NCI-H187 treated with DMSO at 0.1 percent for 48 hours (cell line): Measurements from ENCODE around the gene ZNF792.
"Not testable (repeated sequence)": the region's sequence is repeated elsewhere in the genome, so short reads cannot be mapped to it uniquely, and the experiment has no call there.

Experiments used
- DNase-seq: peaks from one replicate; lab custom pipeline; 2025; lab: John Stamatoyannopoulos, UW

The ZNF792 gene

DNA sequence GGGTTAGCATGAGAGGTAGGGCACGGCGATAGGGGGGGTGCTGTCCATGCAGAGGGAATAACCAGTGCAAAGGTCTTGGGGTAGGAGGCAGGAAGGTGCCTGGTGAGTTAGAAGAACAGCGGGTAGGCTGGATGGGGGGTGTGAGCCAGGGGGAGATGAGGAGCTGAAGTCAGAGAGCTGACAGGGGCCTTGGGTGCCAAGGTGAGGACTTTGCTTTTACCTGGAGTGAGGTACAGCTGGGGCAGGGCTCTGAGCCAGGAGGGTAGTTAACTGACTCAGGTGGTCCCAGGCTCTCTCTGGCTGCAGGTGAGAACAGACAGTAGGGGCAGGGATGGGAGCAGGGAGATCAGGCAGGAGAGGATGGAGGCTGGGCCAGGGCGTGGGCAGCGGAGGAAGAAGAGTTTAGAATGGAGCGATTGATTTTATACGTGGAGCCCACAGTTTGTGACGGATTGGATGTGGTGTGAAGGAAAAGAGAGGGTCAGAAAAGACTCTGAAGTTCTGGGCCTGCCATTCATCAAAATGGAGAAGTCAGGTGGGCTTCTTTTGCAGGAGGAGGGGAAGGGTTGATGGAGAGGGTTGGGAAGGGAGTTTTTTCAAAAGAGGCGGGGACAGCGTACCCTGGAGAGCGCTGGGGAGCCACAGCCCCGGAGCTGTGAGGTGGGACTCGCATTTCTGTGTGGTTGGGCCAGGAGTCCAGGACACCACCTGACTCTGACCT is 34.9 kb upstream of the ZNF792 start:
- DNase-seq: no peak

DNA sequence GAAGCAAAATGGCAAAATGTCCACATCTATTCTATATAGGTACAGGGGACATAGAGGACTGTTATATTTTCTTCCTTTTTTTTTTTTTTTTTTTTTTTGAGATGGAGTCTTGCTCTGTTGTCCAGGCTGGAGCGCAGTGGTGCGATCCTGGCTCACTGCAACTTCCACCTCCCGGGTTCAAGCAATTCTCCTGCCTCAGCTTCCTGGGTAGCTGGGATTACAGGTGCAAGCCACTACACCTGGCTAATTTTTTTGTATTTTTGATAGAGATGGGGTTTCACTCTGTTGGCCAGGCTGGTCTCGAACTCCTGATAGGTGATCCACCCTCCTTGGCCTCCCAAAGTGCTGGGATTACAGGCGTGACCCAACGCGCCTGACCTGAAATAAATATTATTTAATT is 34.2 kb upstream of the ZNF792 start:
- DNase-seq: not testable (repeated sequence)

DNA sequence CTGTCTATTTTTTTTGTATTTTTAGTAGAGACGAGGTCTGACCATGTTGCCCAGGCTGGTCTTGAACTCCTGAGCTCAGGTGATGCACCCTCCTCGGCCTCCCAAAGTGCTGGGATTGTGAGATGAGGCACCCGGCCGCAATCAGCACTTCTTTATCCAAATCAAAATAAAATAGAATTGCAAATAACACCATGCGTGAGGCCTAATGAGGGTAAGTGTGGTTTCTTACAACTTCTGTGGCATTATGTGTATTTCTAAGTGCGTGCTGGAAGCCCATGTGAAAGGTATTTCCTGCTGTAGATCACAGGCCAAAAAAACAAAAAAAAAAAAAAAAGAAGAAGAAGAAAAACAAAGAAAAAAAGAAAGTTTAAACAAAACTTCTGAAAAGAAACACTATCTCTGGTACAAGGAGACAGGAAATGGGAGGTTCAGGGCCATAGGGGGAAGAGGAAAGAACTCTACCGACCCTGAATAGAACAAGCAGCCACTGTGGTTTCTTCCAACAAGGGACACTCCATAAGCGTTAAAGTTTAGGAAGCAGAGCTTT is 33.1 kb upstream of the ZNF792 start:
- DNase-seq: no peak

DNA sequence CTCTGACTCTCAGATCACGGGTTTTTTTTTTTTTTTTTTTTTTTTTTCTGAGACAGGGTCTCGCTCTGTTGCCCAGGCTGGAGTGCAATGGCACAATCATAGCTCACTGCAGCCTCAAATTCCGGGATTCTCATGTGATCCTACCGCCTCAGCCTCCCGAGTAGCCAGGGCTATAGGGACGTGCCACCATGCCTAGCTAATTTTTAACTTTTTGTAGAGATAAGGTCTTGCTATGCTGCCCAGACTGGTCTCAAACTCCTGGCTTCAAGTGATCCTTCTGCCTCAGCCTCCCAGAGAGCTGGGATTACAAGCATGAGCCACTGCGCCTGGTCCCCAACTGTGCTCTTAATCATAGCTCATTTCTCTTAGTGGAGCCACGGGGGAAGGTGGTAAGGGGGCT is 31.5 kb upstream of the ZNF792 start:
- DNase-seq: no peak

DNA sequence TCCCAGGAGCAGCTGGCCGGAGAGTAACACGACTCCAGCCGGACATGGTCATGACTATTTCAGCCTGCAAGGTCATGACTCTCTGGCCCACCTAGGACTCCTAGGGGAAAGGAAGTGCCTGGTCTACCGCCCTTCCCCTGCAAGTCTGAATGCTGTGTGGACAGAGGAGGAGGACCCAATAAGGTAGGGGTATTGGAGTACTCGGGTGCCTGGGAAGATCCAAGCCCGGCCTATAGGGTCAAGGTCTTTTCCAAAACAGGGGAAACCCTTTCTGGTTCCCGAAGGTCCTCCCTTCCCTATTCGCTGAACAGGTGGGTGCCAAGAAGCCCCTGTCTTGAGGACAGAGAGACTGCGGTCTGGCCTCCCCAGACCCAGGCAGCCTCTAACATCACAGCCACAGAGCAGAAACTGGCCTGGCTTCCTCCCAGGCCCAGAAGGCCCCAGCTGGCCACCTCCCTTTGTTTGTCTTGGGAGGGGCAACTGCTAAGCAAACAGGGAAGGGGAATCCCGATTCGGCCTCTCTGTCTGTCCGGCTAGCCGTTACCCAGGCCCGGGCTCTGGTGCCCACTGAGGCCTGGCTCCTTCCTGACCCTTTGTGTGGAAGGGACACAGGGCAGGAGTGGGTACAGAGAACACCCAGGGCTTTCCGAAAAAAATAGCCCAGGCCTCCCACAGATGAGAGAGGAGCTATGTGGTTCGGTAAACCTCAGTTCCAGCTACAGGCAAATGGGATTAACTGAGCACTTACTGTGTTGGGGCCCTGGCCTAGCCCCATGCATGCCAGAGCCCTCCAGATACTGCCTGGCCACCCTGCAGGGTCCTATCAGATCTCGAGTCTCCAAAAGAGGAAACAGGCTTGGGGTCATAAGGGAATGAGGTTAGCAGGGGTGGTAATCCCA is 30.9 kb upstream of the ZNF792 start:
- DNase-seq: no peak

DNA sequence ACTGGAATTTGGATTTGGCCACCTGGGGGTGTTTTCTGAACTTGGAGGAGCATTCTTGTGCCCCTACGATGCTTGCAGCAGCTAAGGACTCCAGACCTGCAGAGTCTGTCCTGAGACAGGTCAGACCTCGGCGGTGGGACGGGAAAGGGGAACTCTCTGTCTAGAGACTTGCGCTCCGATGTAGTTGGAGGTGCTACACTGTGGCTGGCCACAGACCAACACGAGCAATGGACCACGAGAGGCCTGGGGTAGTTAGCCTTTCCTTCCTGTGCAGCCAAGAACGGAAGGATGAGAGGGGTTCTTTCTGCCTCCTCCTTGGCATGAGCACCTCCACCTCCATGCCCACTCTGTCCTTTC is 30.2 kb upstream of the ZNF792 start:
- no peak for DNase-seq

DNA sequence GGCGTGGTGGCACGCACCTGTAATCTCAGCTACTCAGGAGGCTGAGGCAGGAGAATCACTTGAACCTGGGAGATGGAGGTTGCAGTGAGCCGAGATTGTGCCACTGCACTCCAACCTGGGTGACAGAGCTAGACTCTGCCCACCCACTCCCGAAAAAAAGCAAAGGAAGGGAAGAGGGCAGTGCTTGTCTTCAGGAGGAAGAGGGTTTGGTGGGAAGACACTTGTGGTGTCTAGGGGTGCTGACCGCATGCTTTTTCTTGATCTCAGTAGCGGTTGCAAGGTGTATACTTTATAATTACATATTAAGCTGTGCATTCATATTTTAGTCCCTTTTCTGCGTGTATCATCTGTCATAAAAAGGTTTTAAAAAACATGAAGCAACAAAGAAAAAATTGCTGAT is 28.6 kb upstream of the ZNF792 start:
- DNase-seq: not testable (repeated sequence)

DNA sequence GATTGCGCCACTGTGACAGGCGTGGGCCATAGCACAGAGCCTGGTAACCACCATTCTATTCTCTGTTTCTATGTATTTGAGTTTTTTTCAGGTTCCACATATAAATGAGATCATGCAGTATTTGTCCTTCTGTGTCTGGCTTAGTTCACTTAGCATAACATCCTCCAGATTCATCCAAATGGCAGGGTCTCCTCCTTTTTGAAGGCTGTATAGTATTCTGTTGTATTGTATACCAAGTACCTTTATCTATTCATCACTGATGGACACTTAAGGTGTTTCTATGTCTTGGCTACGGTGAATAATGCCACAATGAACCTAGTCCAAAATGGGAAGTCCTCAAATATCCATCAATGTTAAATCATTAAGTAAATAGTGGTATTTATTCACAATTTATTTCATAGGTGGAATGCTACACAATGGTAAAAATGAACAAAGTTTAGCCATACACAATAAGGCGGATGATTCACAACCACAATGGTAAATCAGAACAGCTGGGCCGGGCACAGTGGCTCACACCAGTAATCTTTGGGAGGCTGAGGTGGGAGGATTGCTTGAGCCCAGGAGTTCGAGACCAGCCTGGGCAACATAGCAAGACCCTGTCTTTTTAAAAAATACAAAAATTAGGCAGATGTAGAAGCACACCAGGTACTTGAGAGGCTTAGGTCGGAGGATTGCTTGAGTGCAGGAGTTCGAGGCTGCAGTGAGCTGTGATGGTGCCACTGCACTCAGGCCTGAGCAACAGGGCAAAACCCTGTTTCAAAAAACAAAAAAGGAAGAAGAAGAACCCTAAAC is 27.7 kb upstream of the ZNF792 start:
- DNase-seq: no peak

DNA sequence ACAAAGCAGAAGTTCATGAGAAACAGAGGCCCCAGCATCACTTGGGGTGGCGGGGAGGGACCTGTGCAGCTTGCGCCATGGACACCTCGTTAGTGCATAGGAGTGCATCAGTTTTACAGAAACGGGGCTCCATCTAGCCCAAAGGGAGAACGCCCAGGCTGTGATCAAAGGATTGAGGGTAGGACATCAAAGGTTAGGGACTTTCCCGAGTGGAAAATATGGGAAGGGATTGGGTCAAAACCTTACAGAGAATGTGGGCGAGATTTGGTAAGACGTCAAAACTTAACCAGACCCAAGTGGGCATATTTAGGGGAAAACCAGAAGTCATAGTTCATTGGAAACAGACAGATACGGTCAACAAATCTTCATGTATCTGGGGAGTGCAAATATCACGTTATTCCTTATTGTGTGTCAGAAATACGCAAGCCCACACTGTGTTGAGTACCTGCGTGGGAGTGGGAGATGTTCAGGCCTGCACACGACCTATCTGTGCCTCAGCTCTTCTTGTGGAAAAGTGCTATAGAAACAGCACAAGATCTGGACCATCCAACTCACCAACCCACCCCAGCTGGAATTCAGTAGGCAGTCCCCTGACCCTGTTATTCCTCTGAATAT is 26.7 kb upstream of the ZNF792 start:
- DNase-seq: no peak

DNA sequence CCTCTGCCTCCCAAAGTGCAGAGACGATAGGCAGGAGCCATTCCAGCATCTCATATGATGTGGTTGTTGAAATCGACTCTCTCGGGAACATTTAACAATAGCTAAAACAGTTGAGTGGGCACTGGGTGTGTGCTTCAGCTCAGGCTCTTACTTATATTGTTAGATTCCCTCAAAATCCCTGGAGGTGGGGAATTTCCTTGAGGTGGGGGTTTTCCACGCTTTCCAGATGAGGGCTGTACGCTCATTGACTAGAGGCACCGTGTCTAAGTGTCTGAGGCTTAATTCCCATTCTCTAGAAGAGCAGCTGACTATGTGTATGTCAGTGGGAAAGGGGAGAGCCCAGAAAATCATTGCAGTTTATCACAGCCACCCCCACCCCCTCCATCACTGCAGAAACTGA is 25.3 kb upstream of the ZNF792 start:
- no peak for DNase-seq

DNA sequence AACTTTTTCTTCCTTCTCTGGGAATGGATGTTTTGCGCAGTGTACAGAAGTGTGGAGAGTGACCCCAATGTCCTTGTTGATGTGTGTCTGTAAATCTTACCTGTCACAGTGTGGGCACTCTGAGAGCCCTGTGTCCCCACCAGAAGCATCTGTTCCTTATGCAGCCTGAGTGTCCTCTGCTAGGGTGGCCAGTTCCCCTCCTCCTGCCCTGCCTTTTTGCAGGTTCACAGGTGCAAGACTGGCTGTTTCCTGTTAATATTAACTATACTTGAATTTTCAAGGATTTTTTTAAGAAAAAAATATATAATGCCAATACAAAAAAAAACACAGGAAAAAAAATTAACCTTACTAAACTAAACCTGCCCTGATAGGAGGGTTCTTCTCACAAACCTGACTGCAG is 24.1 kb upstream of the ZNF792 start:
- no peak for DNase-seq

DNA sequence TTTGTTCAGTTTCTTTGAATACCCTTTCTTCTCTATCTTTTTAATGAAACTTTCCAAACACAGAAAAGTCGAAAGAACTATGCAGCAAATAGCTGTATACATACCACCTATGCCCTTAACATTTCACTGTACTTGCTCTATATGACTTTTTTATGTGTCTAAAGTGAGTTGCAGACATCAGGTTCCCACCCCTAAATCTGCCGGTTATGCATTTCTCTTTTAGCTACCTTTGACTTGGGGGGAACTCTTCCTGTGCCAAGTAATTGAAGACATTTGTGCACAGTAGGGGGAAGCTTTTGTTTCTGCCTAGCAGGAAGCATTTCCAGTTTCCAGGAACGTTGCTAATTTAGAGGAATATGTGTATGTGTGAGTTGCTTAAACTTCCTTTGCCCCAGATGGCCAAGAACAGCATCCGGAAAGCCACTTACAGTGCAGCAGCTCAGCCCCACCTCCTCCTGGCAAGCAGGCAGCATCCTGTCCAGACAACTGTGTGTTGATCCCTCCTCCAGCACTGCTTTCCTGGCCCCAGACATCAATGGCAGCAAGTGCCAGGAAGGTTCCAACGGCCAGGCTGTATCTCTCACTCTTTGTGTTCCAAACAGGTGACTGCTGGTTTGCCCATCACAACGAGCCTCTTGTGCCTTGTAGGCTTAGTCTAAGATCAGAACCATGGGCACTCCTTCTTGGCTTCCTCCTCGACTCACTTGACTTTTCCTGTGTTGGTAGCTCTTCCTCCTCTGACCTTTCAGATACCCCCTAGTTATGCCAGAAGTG is 21.4 kb upstream of the ZNF792 start:
- DNase-seq: no peak

DNA sequence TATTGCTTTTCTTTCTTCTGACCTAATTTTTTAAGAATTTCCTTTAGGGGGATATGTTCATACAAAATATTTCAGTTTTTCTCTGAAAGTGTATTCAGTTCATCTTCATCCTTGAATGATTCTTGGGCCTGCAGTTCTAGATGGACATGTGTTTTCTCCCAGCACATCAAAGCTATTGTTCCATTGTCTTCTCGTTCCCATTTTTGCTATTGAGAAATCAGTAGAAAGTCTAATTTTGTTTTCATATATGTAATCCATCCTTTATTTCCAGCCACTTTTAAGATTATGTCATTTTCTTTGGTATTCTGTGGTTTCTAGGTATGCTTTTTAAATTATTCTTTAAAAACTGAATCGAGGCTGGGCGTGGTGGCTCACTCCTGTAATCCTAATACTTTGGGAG is 20.3 kb upstream of the ZNF792 start:
- DNase-seq: no peak

DNA sequence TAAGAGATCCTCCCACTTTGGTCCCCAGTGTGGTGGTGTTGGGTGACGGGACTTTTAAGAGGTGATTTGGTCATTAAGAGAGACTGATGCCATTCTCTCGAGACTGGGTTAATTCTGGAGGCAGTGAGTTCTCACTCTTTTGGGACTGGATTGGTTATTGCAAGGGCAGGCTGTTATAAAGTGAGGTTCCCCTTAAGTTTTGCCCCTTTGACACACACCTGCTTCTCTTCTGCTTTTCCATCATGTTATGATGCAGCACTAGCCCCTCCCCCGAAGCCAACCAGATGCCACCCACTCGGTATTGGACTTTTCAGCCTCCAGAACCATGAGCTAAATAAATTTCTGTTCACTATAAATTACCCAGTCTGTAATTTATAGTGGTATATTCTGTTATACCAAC is 19.8 kb upstream of the ZNF792 start:
- DNase-seq: no peak

DNA sequence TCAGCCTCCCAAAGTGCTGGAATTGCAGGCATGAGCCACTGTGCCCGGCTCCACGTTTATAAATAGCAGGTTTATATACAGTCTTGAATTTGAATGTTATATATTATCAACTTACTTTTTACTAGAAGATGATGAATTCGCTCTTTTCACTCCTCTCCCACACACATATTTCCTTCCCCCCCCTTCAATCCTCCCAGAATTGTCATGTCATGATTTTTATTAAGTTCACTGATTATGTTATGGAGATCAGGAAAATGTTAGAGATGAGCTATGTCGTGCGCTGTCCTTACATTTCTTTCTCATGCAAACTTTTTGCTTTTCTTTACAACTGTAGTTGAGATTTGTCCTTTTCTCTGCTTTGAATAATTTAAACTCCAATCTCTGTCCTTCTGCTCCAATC is 18.2 kb upstream of the ZNF792 start:
- DNase-seq: no peak

DNA sequence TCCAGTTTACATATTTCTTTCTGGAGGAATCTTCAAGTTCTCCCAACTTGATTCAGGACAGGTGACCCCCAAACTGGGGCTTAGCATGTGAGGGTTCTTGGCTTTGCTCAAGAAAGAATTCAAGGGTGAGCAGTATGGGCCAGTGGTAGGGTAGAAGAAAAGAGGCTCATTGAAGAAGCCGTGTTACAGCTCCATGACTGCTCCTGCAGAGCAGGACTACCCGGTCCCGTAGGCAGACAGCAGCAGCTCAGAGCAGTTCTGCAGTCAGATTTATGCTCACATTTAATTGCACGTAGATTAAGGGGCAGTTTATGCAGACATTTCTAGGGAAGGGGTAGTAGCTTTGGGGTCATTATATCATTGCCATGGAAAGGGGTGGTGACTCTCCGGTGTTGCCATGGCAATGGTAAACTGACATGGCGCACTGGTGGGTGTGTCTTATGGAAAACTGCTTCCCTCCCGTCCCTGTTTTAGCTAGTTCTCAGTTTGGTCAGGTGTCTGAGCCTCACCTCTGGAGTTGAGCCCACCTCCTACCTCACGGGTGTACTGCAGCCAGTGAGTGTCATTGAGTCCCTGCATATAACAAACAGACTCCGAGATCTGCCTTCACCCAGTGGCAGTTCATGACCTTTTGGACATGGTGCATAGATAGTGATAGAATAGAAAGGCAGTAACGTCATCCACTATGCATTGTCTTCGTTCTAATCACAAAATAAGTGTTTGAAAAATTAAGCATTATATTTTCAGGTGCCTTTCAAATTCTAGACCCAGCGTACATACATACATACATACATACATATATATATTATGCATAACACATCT is 16.0 kb upstream of the ZNF792 start:
- DNase-seq: no peak

DNA sequence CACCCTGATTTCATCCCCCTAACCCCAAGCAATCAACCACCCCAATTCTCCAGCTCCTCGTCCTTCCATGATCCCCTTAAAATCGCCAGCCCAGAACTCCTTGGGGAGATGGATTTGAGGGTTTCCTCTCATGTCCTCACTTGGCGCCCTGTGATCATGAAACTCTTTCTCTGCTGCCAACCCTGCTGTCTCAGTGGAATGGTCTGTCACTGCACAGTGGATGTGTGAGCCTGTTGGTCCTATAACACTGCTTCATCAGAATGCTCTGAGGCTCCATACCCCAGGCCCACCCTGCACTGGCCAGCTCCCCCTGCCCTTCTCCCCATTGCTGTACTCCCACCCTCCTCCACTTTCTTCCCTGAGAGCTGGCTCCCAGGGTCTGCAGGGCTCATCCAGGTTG is 12.6 kb upstream of the ZNF792 start:
- no peak for DNase-seq

DNA sequence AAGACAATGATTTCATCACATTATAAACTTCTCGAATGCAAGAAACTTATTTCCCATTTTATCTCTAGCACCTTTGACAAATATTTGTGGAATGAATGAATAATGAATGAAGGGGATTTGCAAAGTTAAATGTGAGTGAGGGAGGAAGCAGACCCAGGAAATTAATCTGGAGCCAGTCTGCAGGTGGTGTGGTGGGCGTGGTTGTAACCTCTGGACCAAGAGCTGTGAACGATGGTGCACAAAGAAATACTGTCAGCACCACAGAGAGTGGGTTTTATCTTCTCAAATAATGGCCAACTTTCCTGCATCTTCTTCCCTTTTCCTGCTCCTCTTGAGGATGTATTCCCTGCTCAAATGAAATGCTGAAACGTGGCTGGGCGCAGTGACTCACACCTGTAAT is 11.0 kb upstream of the ZNF792 start:
- no peak for DNase-seq

DNA sequence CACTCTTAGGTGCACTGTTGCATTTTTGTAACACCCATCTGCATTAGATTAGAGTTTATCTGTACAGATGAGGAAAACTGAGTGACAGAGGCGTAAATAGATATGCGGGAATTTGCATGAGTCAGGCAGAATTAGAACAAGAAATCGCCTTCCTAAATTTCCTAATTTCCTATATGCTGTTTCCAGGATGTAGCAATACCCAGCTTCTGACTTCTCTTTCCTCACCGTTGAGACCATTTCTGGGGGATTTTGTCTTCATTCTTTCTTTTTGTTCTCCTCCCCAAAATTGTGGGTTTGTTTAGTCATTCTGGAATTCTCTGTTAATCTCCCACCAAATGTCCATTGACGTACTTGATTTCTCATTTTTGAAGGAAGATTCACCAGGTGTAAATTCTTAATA is 10.6 kb upstream of the ZNF792 start:
- DNase-seq: no peak

DNA sequence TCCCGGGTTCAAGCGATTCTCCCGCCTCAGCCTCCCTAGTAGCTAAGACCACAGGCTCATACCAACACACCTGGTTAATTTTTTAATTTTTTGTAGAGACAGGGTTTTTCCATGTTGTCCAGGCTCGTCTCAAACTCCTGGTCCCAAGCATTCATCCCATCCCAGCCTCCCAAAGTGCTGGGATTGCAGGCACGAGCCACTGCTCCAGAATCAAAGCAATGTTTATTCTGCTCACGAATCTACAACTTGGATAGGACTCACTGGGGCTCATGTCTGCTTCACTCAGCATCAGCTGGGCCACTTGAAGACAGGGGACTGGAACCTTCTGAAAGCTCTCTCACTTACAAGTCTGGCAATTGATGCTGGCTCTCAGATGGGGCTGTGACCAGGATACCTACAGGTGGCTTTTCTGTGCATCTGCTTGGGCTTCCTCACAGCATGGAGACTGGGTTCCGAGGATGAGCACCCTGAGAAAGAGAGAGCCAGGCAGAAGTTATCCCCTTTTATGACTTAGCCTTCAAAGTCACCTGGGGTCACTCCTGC is 8.2 kb upstream of the ZNF792 start:
- DNase-seq: no peak
